CD4-positive, alpha-beta T cell (primary cell): ENCODE measurements around the gene PRH2. TPM values are rescaled to one million over a fixed set of nuclear protein-coding genes. Genes with fewer than 3 reads are reported as not detected.

Source experiments
- ATAC-seq: fragments of 200-7000 bp; cut with Tn5 transposase; one replicate; pipeline ENCODE4 v1.10.0; 2022; ENCODE audit warnings: mild to moderate bottlenecking; ENCODE audit not compliant: poor library complexity
- CTCF ChIA-PET: fragments of 350-600 bp; sonication (Branson Sonifier 250); formaldehyde crosslinking; loops from one replicate; lab custom pipeline; 2021; ENCODE audit warnings: antibody characterized with exemption, inconsistent platforms; lab: Charles Lee
- POLR2A ChIA-PET: fragments of 350-600 bp; sonication (Branson Sonifier 250); formaldehyde crosslinking; loops from one replicate; lab custom pipeline; 2021; ENCODE audit warnings: antibody characterized with exemption, inconsistent platforms; lab: Charles Lee
- DNase-seq, 14 experiments: peaks; one replicate each; pipeline ENCODE4 v3.0.0-alpha.2; 2013 to 2020; ENCODE audit warnings: mixed read lengths in 2 of 14
- H3K27ac ChIP-seq, 2 donors: one replicate each; pipeline versions ENCODE4 v1.5.1 to v1.7.0; 2013; ENCODE audit warnings: low read length in 2 of 2, low read depth in 1 of 2, mild to moderate bottlenecking in 1 of 2
- H3K27me3 ChIP-seq, 2 experiments: 1 replicate in 1 of 2; 2 replicates in 1 of 2; pipeline versions ENCODE4 v1.6.1 to v1.7.0; 2013; ENCODE audit warnings: low read length in 2 of 2, control low read depth in 1 of 2, mild to moderate bottlenecking in 1 of 2, moderate library complexity in 1 of 2; ENCODE audit not compliant: insufficient read depth in 2 of 2, control insufficient read depth in 1 of 2
- H3K36me3 ChIP-seq: one replicate; pipeline ENCODE4 v1.6.1; 2013; ENCODE audit warnings: low read length, control low read depth; ENCODE audit not compliant: insufficient read depth
- H3K4me1 ChIP-seq: one replicate; pipeline ENCODE4 v1.6.1; 2013; ENCODE audit warnings: low read length, control low read depth; ENCODE audit not compliant: insufficient read depth
- H3K4me3 ChIP-seq: one replicate; pipeline ENCODE4 v1.5.1; 2013; ENCODE audit warnings: mild to moderate bottlenecking, low read length, moderate library complexity
- H3K9me3 ChIP-seq, 2 experiments: 1 replicate in 1 of 2; 2 replicates in 1 of 2; pipeline versions ENCODE4 v1.6.1 to v1.7.0; 2013; ENCODE audit warnings: low read length in 2 of 2, mild to moderate bottlenecking in 2 of 2, control low read depth in 1 of 2, moderate library complexity in 1 of 2; ENCODE audit not compliant: control insufficient read depth in 1 of 2, insufficient read depth in 1 of 2
- H3K27ac Mint-ChIP-seq: one replicate; pipeline ENCODE4 v1.8.0; 2020; ENCODE audit warnings: mixed read lengths
- H3K27me3 Mint-ChIP-seq: one replicate; pipeline ENCODE4 v1.8.0; 2021; ENCODE audit warnings: mixed read lengths
- H3K36me3 Mint-ChIP-seq: one replicate; pipeline ENCODE4 v1.8.0; 2021; ENCODE audit warnings: low read depth, mixed read lengths
- H3K4me1 Mint-ChIP-seq: one replicate; pipeline ENCODE4 v1.8.0; 2021; ENCODE audit warnings: low read depth, mixed read lengths
- H3K4me3 Mint-ChIP-seq: one replicate; pipeline ENCODE4 v1.8.0; 2020; ENCODE audit warnings: mild to moderate bottlenecking, mixed read lengths
- H3K9me3 Mint-ChIP-seq: one replicate; pipeline ENCODE4 v1.8.0; 2020; ENCODE audit warnings: mixed read lengths
- intact Hi-C, 2 experiments: fragments of 100-400 bp; cut with DNase I in 1 of 2; cut with micrococcal nuclease in 1 of 2; formaldehyde crosslinking; loops; one replicate each; pipeline versions ENCODE4 v1.15.1 to v1.9.0; 2023 to 2025; cut with DNase I, micrococcal nuclease
- total RNA-seq, 174 experiments: library from RNA in 2 of 174; stranded (reverse) in 2 of 174; gene quantifications; one replicate each; pipeline ENCODE4 v1.2.3 and lab custom pipeline; 2021 to 2026
- TF ChIP-seq, protein P1 (sequence below): fragments of 200-600 bp; IDR thresholded peaks from one replicate; pipeline ENCODE4 v1.8.0; 2022; ENCODE audit warnings: antibody characterized with exemption, mild to moderate bottlenecking

Gene PRH2
- total RNA-seq, 2 experiments from 2014 or later, result not detected

- POLR2A ChIA-PET, result no interaction called here
- H3K9me3 Mint-ChIP-seq, result no peaks in the 10 kb centered on the region
Observed at GRCh38 chr12:10926269-10926668, 2.8 kb upstream of the PRH2 start.

GRCh38 chr12:10936506-10936905, 7.5 kb downstream of the PRH2 start:
- ChIA-PET CTCF (no interaction called here), POLR2A (no interaction called here)
- no peaks in the 10 kb centered on the region for H3K27me3 ChIP-seq
- H3K27ac Mint-ChIP-seq, result no peak overlapping the region
- TF ChIP-seq, protein P1, sequence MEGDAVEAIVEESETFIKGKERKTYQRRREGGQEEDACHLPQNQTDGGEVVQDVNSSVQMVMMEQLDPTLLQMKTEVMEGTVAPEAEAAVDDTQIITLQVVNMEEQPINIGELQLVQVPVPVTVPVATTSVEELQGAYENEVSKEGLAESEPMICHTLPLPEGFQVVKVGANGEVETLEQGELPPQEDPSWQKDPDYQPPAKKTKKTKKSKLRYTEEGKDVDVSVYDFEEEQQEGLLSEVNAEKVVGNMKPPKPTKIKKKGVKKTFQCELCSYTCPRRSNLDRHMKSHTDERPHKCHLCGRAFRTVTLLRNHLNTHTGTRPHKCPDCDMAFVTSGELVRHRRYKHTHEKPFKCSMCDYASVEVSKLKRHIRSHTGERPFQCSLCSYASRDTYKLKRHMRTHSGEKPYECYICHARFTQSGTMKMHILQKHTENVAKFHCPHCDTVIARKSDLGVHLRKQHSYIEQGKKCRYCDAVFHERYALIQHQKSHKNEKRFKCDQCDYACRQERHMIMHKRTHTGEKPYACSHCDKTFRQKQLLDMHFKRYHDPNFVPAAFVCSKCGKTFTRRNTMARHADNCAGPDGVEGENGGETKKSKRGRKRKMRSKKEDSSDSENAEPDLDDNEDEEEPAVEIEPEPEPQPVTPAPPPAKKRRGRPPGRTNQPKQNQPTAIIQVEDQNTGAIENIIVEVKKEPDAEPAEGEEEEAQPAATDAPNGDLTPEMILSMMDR, result no peak
- no peaks in the 10 kb centered on the region for H3K4me1 ChIP-seq
- ATAC-seq (no peak), DNase-seq (no peak)
- no peak overlapping the region for H3K4me3 Mint-ChIP-seq
- no peaks in the 10 kb centered on the region for H3K36me3 ChIP-seq
- intact Hi-C loops, result no loop called here
- H3K27ac ChIP-seq, result no peak overlapping the region
- H3K36me3 Mint-ChIP-seq, result peaks cover 11% of the 10 kb centered on the region
- H3K4me3 ChIP-seq, result no peak overlapping the region
- no peaks in the 10 kb centered on the region for H3K9me3 ChIP-seq
- H3K4me1 Mint-ChIP-seq, result no peaks in the 10 kb centered on the region
- no peaks in the 10 kb centered on the region for H3K9me3 Mint-ChIP-seq
- no peaks in the 10 kb centered on the region for H3K27me3 Mint-ChIP-seq

More at GRCh38 chr12:10926269-10926668, 2.8 kb upstream of the PRH2 start:
- Mint-ChIP-seq H3K4me1 (no peaks in the 10 kb centered on the region), H3K4me3 (no peak overlapping the region), H3K27me3 (no peaks in the 10 kb centered on the region), H3K27ac (no peak overlapping the region), H3K36me3 (no peaks in the 10 kb centered on the region)
- Histone ChIP-seq H3K4me3 (no peak overlapping the region), H3K4me1 (no peaks in the 10 kb centered on the region), H3K27ac (no peak overlapping the region), H3K27me3 (no peaks in the 10 kb centered on the region), H3K9me3 (no peaks in the 10 kb centered on the region), H3K36me3 (no peaks in the 10 kb centered on the region)
- CTCF ChIA-PET, result no interaction called here
- TF ChIP-seq, protein P1, result no peak
- DNase-seq, result no peak
- intact Hi-C loops, result no loop called here
- ATAC-seq, result no peak

DNA sequence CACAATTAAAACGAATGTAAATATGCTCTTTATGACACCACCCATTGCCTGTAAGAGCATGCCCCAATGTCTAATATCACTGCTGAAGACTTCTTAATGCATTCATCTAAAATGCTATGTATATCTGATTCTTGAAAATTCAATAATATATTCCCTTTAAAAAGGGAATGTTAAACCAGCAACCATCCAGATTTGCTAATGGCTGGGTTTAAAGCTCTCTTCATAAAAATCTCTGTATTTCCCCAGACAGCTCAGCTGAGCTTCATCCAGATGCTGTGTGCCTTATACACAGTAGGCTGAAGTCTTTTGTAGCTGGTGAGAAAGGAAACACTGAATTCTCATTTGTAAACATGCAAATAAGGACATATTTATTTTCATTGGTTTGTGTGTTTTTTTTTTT, 10.1 kb downstream of the PRH2 start, which contains the start of gene TAS2R14:
Gene TAS2R14 (minus strand): TSS at position 101 of the 400 bp plus-strand sequence. CDS start 56 bp downstream, at position 45.
- intact Hi-C loops, result no loop called here
- Histone ChIP-seq H3K9me3 (no peaks in the 10 kb centered on the region), H3K4me1 (no peaks in the 10 kb centered on the region), H3K4me3 (no peak within 1 kb of the TSS), H3K36me3 (no peaks in the 10 kb centered on the region), H3K27me3 (no peaks in the 10 kb centered on the region), H3K27ac (no peak within 1 kb of the TSS)
- no peak within 1 kb of the TSS for H3K27ac Mint-ChIP-seq
- no peaks in the 10 kb centered on the region for H3K27me3 Mint-ChIP-seq
- no peaks in the 10 kb centered on the region for H3K9me3 Mint-ChIP-seq
- peaks cover 18% of the 10 kb centered on the region for H3K4me1 Mint-ChIP-seq
- DNase-seq (no peak), ATAC-seq (no peak)
- no peak within 1 kb of the TSS for H3K4me3 Mint-ChIP-seq
- peaks cover 17% of the 10 kb centered on the region for H3K36me3 Mint-ChIP-seq
- ChIA-PET CTCF (interaction anchor here (0.7 kb wide), 1 partner anchor 28 kb away, joined by 3 read pairs; no protein-coding TSS in a partner anchor), POLR2A (no interaction called here)
- TF ChIP-seq, protein P1, result no peak
